Glutamatergic neuron (in vitro differentiated cells): ENCODE measurements around the gene LCT. TPM values are rescaled to one million over a fixed set of nuclear protein-coding genes. Genes with fewer than 3 reads are reported as not detected.

Experiments used
- DNase-seq: peaks from one replicate; pipeline ENCODE4 v3.0.0; 2022
- H3K27ac Mint-ChIP-seq: one replicate; pipeline ENCODE4 v1.8.0; 2020; ENCODE audit warnings: mild to moderate bottlenecking, mixed read lengths, inconsistent platforms; ENCODE audit not compliant: unreplicated experiment
- H3K27me3 Mint-ChIP-seq: one replicate; pipeline ENCODE4 v1.8.0; 2020; ENCODE audit warnings: mild to moderate bottlenecking, moderate library complexity, mixed read lengths, inconsistent platforms; ENCODE audit not compliant: unreplicated experiment
- H3K36me3 Mint-ChIP-seq: one replicate; pipeline ENCODE4 v1.8.0; 2020; ENCODE audit warnings: mild to moderate bottlenecking, mixed read lengths, inconsistent platforms; ENCODE audit not compliant: unreplicated experiment
- H3K4me1 Mint-ChIP-seq: one replicate; pipeline ENCODE4 v1.8.0; 2020; ENCODE audit warnings: mild to moderate bottlenecking, low read depth, mixed read lengths, inconsistent platforms; ENCODE audit not compliant: unreplicated experiment
- H3K4me3 Mint-ChIP-seq: one replicate; pipeline ENCODE4 v1.8.0; 2020; ENCODE audit warnings: mild to moderate bottlenecking, mixed read lengths, inconsistent platforms; ENCODE audit not compliant: unreplicated experiment
- H3K9me3 Mint-ChIP-seq: one replicate; pipeline ENCODE4 v1.8.0; 2020; ENCODE audit warnings: mild to moderate bottlenecking, moderate library complexity, mixed read lengths, inconsistent platforms; ENCODE audit not compliant: unreplicated experiment
- total RNA-seq: library from RNA; stranded (reverse); fragmentation: NEBNext Ultra II Directional; extraction: Animal tissue kit (Norgen Biotek cat#: 25700); gene quantifications from one replicate; pipeline ENCODE4 v1.2.1, GENCODE V29; 2021; ENCODE audit not compliant: unreplicated experiment
- TF ChIP-seq, protein P1 (sequence below): fragments of 200-600 bp; sonication (generic); IDR thresholded peaks from one replicate; pipeline ENCODE4 v1.5.0; 2021; ENCODE audit not compliant: partially characterized antibody, unreplicated experiment

LCT gene
- total RNA-seq, 1 donor from 2014 or later = not detected

DNA sequence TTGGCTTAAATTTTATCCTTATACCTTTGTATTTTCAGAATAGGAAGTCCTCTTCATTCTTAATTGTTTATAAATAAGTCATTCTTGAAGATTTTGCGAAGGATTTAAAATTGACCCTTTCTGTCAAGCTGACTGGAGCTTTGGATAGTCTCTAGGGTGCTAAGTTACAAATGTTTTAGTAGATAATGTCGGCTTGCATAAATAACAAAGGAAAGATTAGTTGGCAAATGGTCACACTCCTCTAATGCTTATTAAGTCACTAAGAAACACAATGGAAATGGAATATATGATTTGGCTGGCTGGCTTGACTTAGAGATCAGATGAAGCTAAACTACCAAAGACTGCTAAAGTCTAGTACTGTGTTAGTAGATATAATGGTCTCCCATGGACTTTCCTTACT is 54.8 kb downstream of the LCT start:
- Mint-ChIP-seq H3K36me3 (peaks cover 15% of the 10 kb centered on the region), H3K4me3 (no peak overlapping the region), H3K9me3 (peaks cover 3% of the 10 kb centered on the region), H3K4me1 (peaks cover 4% of the 10 kb centered on the region), H3K27me3 (peaks cover 4% of the 10 kb centered on the region), H3K27ac (no peak overlapping the region)
- TF ChIP-seq, protein P1, sequence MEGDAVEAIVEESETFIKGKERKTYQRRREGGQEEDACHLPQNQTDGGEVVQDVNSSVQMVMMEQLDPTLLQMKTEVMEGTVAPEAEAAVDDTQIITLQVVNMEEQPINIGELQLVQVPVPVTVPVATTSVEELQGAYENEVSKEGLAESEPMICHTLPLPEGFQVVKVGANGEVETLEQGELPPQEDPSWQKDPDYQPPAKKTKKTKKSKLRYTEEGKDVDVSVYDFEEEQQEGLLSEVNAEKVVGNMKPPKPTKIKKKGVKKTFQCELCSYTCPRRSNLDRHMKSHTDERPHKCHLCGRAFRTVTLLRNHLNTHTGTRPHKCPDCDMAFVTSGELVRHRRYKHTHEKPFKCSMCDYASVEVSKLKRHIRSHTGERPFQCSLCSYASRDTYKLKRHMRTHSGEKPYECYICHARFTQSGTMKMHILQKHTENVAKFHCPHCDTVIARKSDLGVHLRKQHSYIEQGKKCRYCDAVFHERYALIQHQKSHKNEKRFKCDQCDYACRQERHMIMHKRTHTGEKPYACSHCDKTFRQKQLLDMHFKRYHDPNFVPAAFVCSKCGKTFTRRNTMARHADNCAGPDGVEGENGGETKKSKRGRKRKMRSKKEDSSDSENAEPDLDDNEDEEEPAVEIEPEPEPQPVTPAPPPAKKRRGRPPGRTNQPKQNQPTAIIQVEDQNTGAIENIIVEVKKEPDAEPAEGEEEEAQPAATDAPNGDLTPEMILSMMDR = no peak
- DNase-seq = no peak

DNA sequence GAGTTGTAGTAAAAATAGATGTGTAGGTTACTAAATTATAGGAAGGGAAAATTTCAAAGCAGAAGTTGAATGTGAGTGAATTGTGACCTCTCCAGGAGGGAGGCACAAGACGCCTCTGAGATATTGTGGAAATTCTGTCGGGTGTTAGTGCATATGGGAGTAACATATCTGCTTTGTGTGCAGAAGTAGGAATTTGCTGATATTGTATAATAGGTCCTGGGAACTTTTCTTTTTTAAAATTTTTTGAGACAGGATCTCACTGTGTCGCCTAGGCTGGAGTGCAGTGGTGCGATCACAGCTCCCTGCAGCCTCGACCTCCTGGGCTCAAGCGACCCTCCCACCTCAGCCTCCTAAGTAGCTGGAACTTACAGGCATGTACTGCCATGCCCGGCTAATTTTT is 60.6 kb downstream of the LCT start:
- Mint-ChIP-seq H3K9me3 (no peaks in the 10 kb centered on the region), H3K27ac (no peak overlapping the region), H3K36me3 (no peaks in the 10 kb centered on the region), H3K4me1 (no peaks in the 10 kb centered on the region), H3K27me3 (no peaks in the 10 kb centered on the region), H3K4me3 (no peak overlapping the region)
- DNase-seq = no peak
- TF ChIP-seq, protein P1 = no peak

DNA sequence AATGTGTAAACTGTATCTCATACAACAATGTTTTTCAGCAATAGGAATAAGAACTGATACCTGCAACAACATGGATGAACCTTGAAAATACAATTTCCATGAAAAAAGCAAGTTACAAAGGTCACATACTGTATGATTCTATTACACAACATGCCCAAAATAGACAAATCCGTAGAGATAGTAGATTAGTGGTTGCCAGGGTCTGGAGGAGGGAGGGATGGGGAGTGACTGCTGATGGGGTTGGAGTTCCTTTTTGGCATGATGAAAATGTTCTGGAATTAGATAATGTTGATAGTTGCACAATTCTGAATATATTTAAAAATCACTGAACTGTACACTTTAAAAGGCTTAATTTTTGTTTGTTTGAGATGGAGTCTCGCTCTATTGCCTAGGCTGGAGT is 61.6 kb downstream of the LCT start:
- Mint-ChIP-seq H3K4me1 (no peaks in the 10 kb centered on the region), H3K9me3 (no peaks in the 10 kb centered on the region), H3K27me3 (no peaks in the 10 kb centered on the region), H3K27ac (no peak overlapping the region), H3K4me3 (no peak overlapping the region), H3K36me3 (no peaks in the 10 kb centered on the region)
- TF ChIP-seq, protein P1 = no peak
- no peak for DNase-seq

DNA sequence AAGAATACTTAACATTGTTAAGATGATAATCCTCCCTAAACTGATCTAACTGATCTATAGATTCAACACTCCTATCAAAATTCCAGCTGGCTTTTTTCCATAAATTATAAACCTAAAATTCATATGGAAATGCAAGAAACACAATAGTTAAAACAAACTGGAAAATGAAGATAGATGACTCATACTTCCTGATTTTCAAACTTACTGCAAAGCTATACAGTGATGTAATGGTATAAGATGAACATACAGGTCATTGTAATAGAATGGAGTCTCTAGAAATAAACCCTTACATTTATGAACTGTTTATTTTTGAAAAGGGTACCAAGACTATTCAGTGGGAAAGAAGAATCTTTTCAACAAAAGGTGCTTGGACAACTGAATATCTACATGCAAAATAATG is 63.1 kb downstream of the LCT start:
- no peak overlapping the region for H3K4me3 Mint-ChIP-seq
- no peaks in the 10 kb centered on the region for H3K4me1 Mint-ChIP-seq
- H3K27me3 Mint-ChIP-seq = no peaks in the 10 kb centered on the region
- no peak for DNase-seq
- no peak overlapping the region for H3K27ac Mint-ChIP-seq
- TF ChIP-seq, protein P1 = no peak
- H3K9me3 Mint-ChIP-seq = no peaks in the 10 kb centered on the region
- no peaks in the 10 kb centered on the region for H3K36me3 Mint-ChIP-seq

DNA sequence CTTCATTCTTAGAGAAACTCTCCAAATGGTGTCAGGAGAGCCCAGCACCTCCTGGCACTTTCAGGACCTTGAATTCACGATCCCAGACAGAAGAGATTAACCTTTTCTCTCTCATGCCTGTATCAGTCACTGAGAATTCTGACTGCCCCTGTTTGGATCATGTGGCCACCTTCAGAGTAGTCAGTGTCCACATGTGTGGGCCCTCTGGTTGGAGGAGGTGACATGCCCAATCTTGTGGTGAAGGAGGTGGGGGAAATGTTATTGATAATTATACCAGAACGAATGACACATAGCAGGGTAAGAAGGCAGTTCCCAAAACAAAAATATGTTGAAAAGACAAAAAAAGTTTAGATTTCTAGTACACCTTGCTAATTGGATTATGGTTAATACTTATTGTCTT is 63.7 kb downstream of the LCT start:
- no peaks in the 10 kb centered on the region for H3K27me3 Mint-ChIP-seq
- H3K4me3 Mint-ChIP-seq = no peak overlapping the region
- no peaks in the 10 kb centered on the region for H3K4me1 Mint-ChIP-seq
- H3K27ac Mint-ChIP-seq = no peak overlapping the region
- TF ChIP-seq, protein P1 = no peak
- DNase-seq = no peak
- H3K36me3 Mint-ChIP-seq = no peaks in the 10 kb centered on the region
- H3K9me3 Mint-ChIP-seq = no peaks in the 10 kb centered on the region
